GM12878 (cell line): Measurements from ENCODE around the gene MAP2K1. TPM values are rescaled to one million over a fixed set of nuclear protein-coding genes. Genes with fewer than 3 reads are reported as not detected.
A peak's percentile ranks its signal among the peaks of the same experiment; 100 is the strongest.

Source experiments
- ATAC-seq: fragments of 200-7000 bp; cut with Tn5 transposase; 3 replicates; pipeline ENCODE4 v1.9.1; 2020; ENCODE audit warnings: mild to moderate bottlenecking, moderate library complexity
- BruUV-seq: library from RNA; stranded (reverse); fragments of 400-500 nt; replicated peaks from 2 replicates; lab custom pipeline; 2021; lab: Mats Ljungman, UMichigan
- CTCF ChIA-PET: fragments of 300-600 bp; sonication (Branson Sonifier 250); formaldehyde crosslinking; extraction: SDS; loops from one replicate; lab custom pipeline; 2021; ENCODE audit warnings: inconsistent platforms; lab: Yijun Ruan, JAX
- POLR2A ChIA-PET: fragments of 350-600 bp; formaldehyde crosslinking; extraction: SDS; loops from one replicate; lab custom pipeline; 2021; ENCODE audit warnings: inconsistent platforms; lab: Charles Lee
- RAD21 ChIA-PET: fragments of 300-600 bp; sonication (Branson Sonifier 250); formaldehyde crosslinking; loops from one replicate; lab custom pipeline; 2023; ENCODE audit warnings: antibody characterized with exemption; ENCODE audit not compliant: unreplicated experiment; lab: Charles Lee
- SMC1A ChIA-PET: fragments of 300-600 bp; sonication (Branson Sonifier 250); formaldehyde crosslinking; loops from one replicate; lab custom pipeline; 2023; ENCODE audit not compliant: unreplicated experiment, uncharacterized antibody; lab: Charles Lee
- DNase-seq: peaks from one replicate; pipeline ENCODE4 v3.0.0-alpha.2; 2011; ENCODE audit warnings: low read depth, low spot score
- FAIRE-seq: peaks from 3 replicates; lab custom pipeline; 2011; peaks lifted over from hg19 to GRCh38; lab: Jason Lieb, UNC
- H2AFZ ChIP-seq: 2 replicates; pipeline ENCODE4 v1.6.0; 2011; ENCODE audit warnings: low read depth, low read length, control low read depth; ENCODE audit not compliant: control insufficient read depth
- H3K27ac ChIP-seq: 2 replicates; pipeline ENCODE4 v1.5.1; 2011; ENCODE audit warnings: control low read depth; ENCODE audit not compliant: control insufficient read depth, insufficient read depth
- H3K27me3 ChIP-seq, 2 experiments: replicated peaks in 1 of 2; 2 replicates each; pipeline versions ENCODE4 v1.6.0 to v1.6.1; 2011; ENCODE audit warnings: low read length in 1 of 2; ENCODE audit not compliant: control insufficient read depth in 2 of 2, insufficient read depth in 2 of 2
- H3K36me3 ChIP-seq, 2 experiments: 2 replicates each; pipeline ENCODE4 v1.5.1; 2011; ENCODE audit warnings: low read length in 1 of 2; ENCODE audit not compliant: control insufficient read depth in 2 of 2, insufficient read depth in 2 of 2
- H3K4me1 ChIP-seq: 2 replicates; pipeline ENCODE4 v1.6.1; 2011; ENCODE audit warnings: mild to moderate bottlenecking, low read length, moderate library complexity, mixed read lengths; ENCODE audit not compliant: control insufficient read depth, insufficient read depth
- H3K4me2 ChIP-seq: 2 replicates; pipeline ENCODE4 v1.6.0; 2011; ENCODE audit warnings: control low read depth; ENCODE audit not compliant: control insufficient read depth, insufficient read depth
- H3K4me3 ChIP-seq: fragments of 200-600 bp; sonication (generic); 2 replicates; pipeline ENCODE4 v1.5.1; 2016
- H3K79me2 ChIP-seq: 2 replicates; pipeline ENCODE4 v1.6.0; 2011; ENCODE audit warnings: low read length; ENCODE audit not compliant: control insufficient read depth, insufficient read depth
- H3K9ac ChIP-seq: 2 replicates; pipeline ENCODE4 v1.8.0; 2011; ENCODE audit warnings: low read length, control low read depth, mixed read lengths; ENCODE audit not compliant: control insufficient read depth, insufficient read depth
- H3K9me3 ChIP-seq: replicated peaks from 3 replicates; pipeline ENCODE4 v1.5.1; 2011; ENCODE audit warnings: mild to moderate bottlenecking, low read length; ENCODE audit not compliant: control insufficient read depth, insufficient read depth
- H4K20me1 ChIP-seq: 2 replicates; pipeline ENCODE4 v1.6.0; 2011; ENCODE audit not compliant: control insufficient read depth, insufficient read depth
- BACH1 ChIP-seq: fragments of 450-650 bp; IDR thresholded peaks from 2 replicates; pipeline ENCODE4 v1.6.1; 2017; ENCODE audit warnings: mild to moderate bottlenecking, borderline replicate concordance
- RCOR1 ChIP-seq: conservative IDR thresholded peaks from 2 replicates; pipeline ENCODE4 v1.6.1; 2012; ENCODE audit warnings: low read depth, low read length, improper control_type of control experiment
- WGBS: methylation state at CpG from one replicate; pipeline ENCODE4 v1.1.6; 2016; ENCODE audit warnings: low lambda C conversion rate; ENCODE audit not compliant: insufficient replicate concordance, insufficient coverage; ENCODE audit errors: missing lambda C conversion rate; 5-methylcytosine and 5-hydroxymethylcytosine counted together
- in situ Hi-C: fragments of 300-500 bp; cut with MboI; formaldehyde crosslinking; loops from 9 replicates; pipeline ENCODE4 v1.14.3; 2018; ENCODE audit warnings: mixed read lengths
- intact Hi-C: fragments of 100-400 bp; cut with micrococcal nuclease; formaldehyde crosslinking; loops from one replicate; pipeline ENCODE4 v1.14.2; 2022; ENCODE audit not compliant: unreplicated experiment
- polyA plus RNA-seq, 11 experiments: library from polyadenylated mRNA; depleted of rRNA in 4 of 11; unstranded in 6 of 11; stranded (reverse) in 5 of 11; fragments of >200 nt; fragmentation: Nextera tagmentation in 4 of 11; fragmentation: Illumina TruSeq in 1 of 11; extraction: Ambion mirVana in 4 of 11; extraction: Trizol in 1 of 11; gene quantifications; 1 replicate in 1 of 11; 2 replicates in 10 of 11; pipeline versions ENCODE4 v1.2.1 to v1.2.3, GENCODE V29; 2011 to 2016; ENCODE audit warnings: inconsistent platforms in 2 of 11, missing spikeins in 2 of 11, low read depth in 1 of 11
- total RNA-seq, 4 experiments: library from RNA; depleted of rRNA in 3 of 4; stranded (reverse); fragments of >200 nt in 3 of 4; fragmentation: Illumina TruSeq in 1 of 4; extraction: Trizol in 1 of 4; gene quantifications; 2 replicates each; pipeline versions ENCODE4 v1.2.1 to v1.2.3, GENCODE V29; 2013 to 2021
- TF ChIP-seq, protein P1 (sequence below): IDR thresholded peaks from 2 replicates; pipeline ENCODE4 v1.6.1; 2012; ENCODE audit warnings: low read depth, low read length, improper control_type of control experiment
- TF ChIP-seq, protein P2 (sequence below): fragments of 450-650 bp; conservative IDR thresholded peaks from 2 replicates; pipeline ENCODE4 v1.6.1; 2017; ENCODE audit warnings: mild to moderate bottlenecking, moderate library complexity

The MAP2K1 gene
- total and polyA plus RNA-seq, 10 of the 15 experiments (the other 5 are each of a cell fraction or from before 2014, with no cell fraction given), result 11.2 to 112 (median 56.6) TPM

DNA sequence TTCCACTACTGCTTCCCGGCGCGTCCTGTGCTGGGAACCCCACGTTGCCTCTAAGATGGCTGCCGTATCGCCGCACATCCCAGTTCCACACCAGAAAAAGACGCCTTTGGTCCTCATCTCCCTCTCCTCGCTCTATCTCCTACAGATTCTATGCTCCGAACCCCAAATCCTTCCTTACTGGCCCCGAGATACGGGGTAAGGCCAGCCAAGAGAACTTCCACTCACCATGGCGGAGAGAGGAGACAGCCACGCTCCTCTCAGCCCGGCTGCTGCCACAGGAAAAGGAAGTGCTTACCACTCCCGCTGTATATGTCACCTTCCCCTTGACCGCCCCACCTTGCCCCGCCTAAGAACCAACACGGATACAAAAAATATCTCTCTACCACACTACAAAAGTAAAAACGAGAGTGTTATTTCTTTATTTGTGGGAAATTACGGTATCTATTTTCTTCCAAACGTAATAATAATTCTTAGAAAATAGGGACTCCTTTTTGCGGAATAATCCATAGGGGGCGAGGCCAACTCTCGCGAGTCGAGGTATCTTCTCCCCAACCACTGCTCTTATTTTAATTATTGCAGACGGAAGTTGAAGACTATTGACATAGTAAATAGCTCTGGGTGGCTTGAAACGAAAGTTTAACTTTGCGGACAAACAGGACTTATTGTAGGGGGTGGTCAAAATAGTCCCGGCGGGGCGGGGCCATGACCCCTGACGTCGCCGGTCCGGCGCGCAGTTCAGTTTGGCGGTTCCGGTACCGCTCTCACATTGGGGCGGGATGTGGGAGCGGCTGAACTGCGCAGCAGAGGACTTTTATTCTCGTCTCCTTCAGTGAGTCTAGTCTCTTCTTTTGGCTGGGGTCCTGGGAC lies 118.1 kb downstream of the MAP2K1 start, which contains the start of the genes RPL4 and ZWILCH (continued):
- TF ChIP-seq, protein P1, sequence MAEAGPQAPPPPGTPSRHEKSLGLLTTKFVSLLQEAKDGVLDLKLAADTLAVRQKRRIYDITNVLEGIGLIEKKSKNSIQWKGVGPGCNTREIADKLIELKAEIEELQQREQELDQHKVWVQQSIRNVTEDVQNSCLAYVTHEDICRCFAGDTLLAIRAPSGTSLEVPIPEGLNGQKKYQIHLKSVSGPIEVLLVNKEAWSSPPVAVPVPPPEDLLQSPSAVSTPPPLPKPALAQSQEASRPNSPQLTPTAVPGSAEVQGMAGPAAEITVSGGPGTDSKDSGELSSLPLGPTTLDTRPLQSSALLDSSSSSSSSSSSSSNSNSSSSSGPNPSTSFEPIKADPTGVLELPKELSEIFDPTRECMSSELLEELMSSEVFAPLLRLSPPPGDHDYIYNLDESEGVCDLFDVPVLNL, result peak; percentile 85
- TF ChIP-seq, all 136 proteins: peak for 67

DNA sequence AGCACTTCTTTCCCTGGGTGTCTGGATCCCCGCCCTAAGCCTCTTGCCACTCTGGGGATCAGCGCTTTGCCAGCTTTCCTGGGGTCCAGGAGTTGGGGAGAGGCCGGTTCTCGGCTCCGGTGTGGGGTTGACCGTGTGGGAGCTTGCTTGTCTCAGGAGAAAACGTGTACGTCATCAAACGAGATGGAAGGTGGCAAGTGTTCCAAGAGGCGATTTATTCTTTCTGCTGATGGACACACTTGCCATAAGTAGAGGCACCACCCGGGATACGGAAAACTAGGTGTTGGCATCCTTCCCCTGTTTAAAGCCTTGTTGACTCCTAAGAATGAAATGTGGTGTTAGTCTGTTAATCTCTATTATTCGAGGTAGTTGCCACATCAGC lies 118.7 kb downstream of the MAP2K1 start:
- DNase-seq, result no peak
- peak overlapping the region; percentile 99 for H3K4me3 ChIP-seq
- peaks cover under 1% of the 10 kb centered on the region; the same call in 1 of the 2 replicates for H4K20me1 ChIP-seq
- POLR2A ChIA-PET, result interaction anchor here (0.6 to 2.3 kb wide), 9 partner anchors 8 to 211 kb away, joined by 3 to 9 read pairs (median 5); partner anchors contain the start of genes MAP2K1 and SNAPC5
- no peaks in the 10 kb centered on the region for H3K27me3 ChIP-seq
- H3K27ac ChIP-seq, result peak overlapping the region; percentile 97
- H3K9ac ChIP-seq, result peak overlapping the region; percentile 97
- H3K36me3 ChIP-seq, result peaks cover 2 to 23% of the 10 kb centered on the region in 2 experiments
- no peak for TF ChIP-seq RCOR1
- 0 out of 2 replicates have a peak, but pooled peaks have one; percentile 29 for TF ChIP-seq BACH1
- TF ChIP-seq, protein P2, sequence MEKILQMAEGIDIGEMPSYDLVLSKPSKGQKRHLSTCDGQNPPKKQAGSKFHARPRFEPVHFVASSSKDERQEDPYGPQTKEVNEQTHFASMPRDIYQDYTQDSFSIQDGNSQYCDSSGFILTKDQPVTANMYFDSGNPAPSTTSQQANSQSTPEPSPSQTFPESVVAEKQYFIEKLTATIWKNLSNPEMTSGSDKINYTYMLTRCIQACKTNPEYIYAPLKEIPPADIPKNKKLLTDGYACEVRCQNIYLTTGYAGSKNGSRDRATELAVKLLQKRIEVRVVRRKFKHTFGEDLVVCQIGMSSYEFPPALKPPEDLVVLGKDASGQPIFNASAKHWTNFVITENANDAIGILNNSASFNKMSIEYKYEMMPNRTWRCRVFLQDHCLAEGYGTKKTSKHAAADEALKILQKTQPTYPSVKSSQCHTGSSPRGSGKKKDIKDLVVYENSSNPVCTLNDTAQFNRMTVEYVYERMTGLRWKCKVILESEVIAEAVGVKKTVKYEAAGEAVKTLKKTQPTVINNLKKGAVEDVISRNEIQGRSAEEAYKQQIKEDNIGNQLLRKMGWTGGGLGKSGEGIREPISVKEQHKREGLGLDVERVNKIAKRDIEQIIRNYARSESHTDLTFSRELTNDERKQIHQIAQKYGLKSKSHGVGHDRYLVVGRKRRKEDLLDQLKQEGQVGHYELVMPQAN, result 0 out of 2 replicates have a peak, but pooled peaks have one; percentile 22
- H3K79me2 ChIP-seq, result peaks cover 77% of the 10 kb centered on the region
- FAIRE-seq, result no peak
- TSS peak; percentile 89 for BruUV-seq
- no peaks in the 10 kb centered on the region for H3K9me3 ChIP-seq
- SMC1A ChIA-PET, result interaction anchor here (1.1 to 2.5 kb wide), 3 partner anchors 80 to 116 kb away, joined by 3 to 10 read pairs (median 7); no protein-coding TSS in a partner anchor
- intact Hi-C loops (no loop called here), in situ Hi-C loops (no loop called here)
- CTCF ChIA-PET, result interaction anchor here (1.0 to 1.5 kb wide), 3 partner anchors 33 to 151 kb away, joined by 3 to 4 read pairs (median 3); no protein-coding TSS in a partner anchor
- peaks cover 2% of the 10 kb centered on the region; the same call in 1 of the 2 replicates for H3K4me1 ChIP-seq
- ATAC-seq, result no peak
- RAD21 ChIA-PET, result interaction anchor here (0.7 to 1.5 kb wide), 7 partner anchors 105 to 211 kb away, joined by 3 to 7 read pairs (median 3); partner anchors contain the start of gene MAP2K1
- WGBS, result 1% methylated on average over 13 of the region's 13 CpGs
- H3K4me2 ChIP-seq, result peak overlapping the region; percentile 36
- H2AFZ ChIP-seq, result peak overlapping the region; percentile 95
